PFSK-1 (cell line): ENCODE data around the gene CCDC197.

Experiments
- FOXP2 ChIP-seq: optimal IDR thresholded peaks from 2 replicates; pipeline ENCODE3; 2011; ENCODE audit warnings: borderline replicate concordance, control low read depth, inconsistent platforms; ENCODE audit not compliant: insufficient read depth; ENCODE audit errors: extremely low read length, extremely low read depth
- POLR2AphosphoS5 ChIP-seq: IDR thresholded peaks from 2 replicates; pipeline ENCODE4 v1.6.1; 2012; ENCODE audit warnings: low read depth, mild to moderate bottlenecking, control low read depth, low read length, moderate library complexity
- REST ChIP-seq, 2 experiments: IDR thresholded peaks; 2 replicates each; pipeline versions ENCODE4 v1.6.1 to v1.8.0; 2011 to 2012; ENCODE audit warnings: low read depth in 2 of 2, low read length in 2 of 2, control low read depth in 1 of 2, inconsistent platforms in 1 of 2, mild to moderate bottlenecking in 1 of 2, moderate library complexity in 1 of 2; ENCODE audit not compliant: insufficient read depth in 1 of 2
- SIN3A ChIP-seq: IDR thresholded peaks from 2 replicates; pipeline ENCODE4 v1.6.1; 2012; ENCODE audit warnings: mild to moderate bottlenecking, low read length, moderate library complexity, borderline replicate concordance; ENCODE audit not compliant: insufficient read depth
- TAF1 ChIP-seq: IDR thresholded peaks from 2 replicates; pipeline ENCODE4 v1.6.1; 2012; ENCODE audit warnings: low read length, control low read depth, borderline replicate concordance; ENCODE audit not compliant: insufficient read depth

The CCDC197 gene

DNA sequence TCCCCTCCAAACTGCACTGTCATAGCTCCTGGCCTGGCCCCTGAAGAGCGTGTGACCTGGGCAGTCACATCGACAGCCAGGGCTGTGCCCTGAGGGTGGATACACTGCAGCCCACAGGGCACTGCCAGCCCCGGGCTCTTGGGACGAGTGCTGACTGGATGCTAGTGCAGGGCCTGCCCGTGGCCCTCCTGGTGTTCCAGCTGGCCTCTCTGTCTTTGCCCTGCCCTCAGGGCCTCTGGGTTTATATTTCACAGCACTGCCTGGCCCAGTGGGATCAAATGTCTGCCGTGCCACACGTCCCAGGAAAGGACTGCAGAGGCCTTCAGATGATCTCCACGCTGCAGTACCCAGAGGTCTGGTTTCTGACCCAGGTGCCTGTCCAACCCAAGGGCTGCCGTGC is 10.1 kb upstream of the CCDC197 start:
- TF ChIP-seq REST (IDR thresholded peaks at IDR 0.05; ENCODE audit: insufficient read depth in 1 of 2, low read depth in 2 of 2, low read length in 2 of 2), result no peak
- TF ChIP-seq POLR2AphosphoS5, result no peak
- no peak for TF ChIP-seq FOXP2
- no peak for TF ChIP-seq SIN3A
- TF ChIP-seq TAF1, result no peak

GRCh38 chr14:93987376-93987775 is 9.7 kb upstream of the CCDC197 start:
- TF ChIP-seq TAF1, result no peak
- no peak for TF ChIP-seq FOXP2
- no peak for TF ChIP-seq REST (IDR thresholded peaks at IDR 0.05; ENCODE audit: insufficient read depth in 1 of 2, low read depth in 2 of 2, low read length in 2 of 2)
- TF ChIP-seq SIN3A, result no peak
- no peak for TF ChIP-seq POLR2AphosphoS5

GRCh38 chr14:93987815-93988476 is 9.2 kb upstream of the CCDC197 start:
- TF ChIP-seq TAF1 (no peak), REST (IDR thresholded peaks at IDR 0.05; ENCODE audit: insufficient read depth in 1 of 2, low read depth in 2 of 2, low read length in 2 of 2) (no peak), SIN3A (no peak), FOXP2 (no peak), POLR2AphosphoS5 (no peak)

GRCh38 chr14:93989939-93990338 is 7.2 kb upstream of the CCDC197 start:
- TF ChIP-seq TAF1 (no peak), POLR2AphosphoS5 (no peak), REST (IDR thresholded peaks at IDR 0.05; ENCODE audit: insufficient read depth in 1 of 2, low read depth in 2 of 2, low read length in 2 of 2) (no peak), FOXP2 (no peak), SIN3A (no peak)

GRCh38 chr14:93991212-93991611 is 5.9 kb upstream of the CCDC197 start:
- no peak for TF ChIP-seq FOXP2
